Prostate gland (tissue), 2 donors: ENCODE data around the gene KLF9. TPM values are rescaled to one million over a fixed set of nuclear protein-coding genes. Genes with fewer than 3 reads are reported as not detected.

Source experiments
- DNase-seq: peaks from one replicate; pipeline ENCODE4 v3.0.0-alpha.2; 2019; ENCODE audit warnings: low spot score
- H3K27ac ChIP-seq, 2 donors: fragments of 200-600 bp; sonication (generic); 2 replicates each; pipeline ENCODE4 v1.5.1; 2017 to 2019
- H3K27me3 ChIP-seq: fragments of 200-600 bp; sonication (generic); replicated peaks from 2 replicates; pipeline ENCODE4 v1.5.1; 2019; ENCODE audit not compliant: insufficient read depth
- H3K36me3 ChIP-seq, 2 donors: fragments of 200-600 bp; sonication (generic); 1 replicate in 1 of 2; 2 replicates in 1 of 2; pipeline versions ENCODE4 v1.5.1 to v1.8.1; 2017 to 2019
- H3K4me1 ChIP-seq: fragments of 200-600 bp; sonication (generic); replicated peaks from 2 replicates; pipeline ENCODE4 v1.5.1; 2019
- H3K4me3 ChIP-seq, 2 donors: fragments of 200-600 bp; sonication (generic); 2 replicates each; pipeline ENCODE4 v1.5.1; 2017 to 2019
- H3K9me3 ChIP-seq: fragments of 200-600 bp; sonication (generic); 2 replicates; pipeline ENCODE4 v1.5.1; 2017
- POLR2A ChIP-seq: fragments of 450-650 bp; IDR thresholded peaks from one replicate; pipeline ENCODE4 v1.6.1; 2016; ENCODE audit warnings: antibody characterized with exemption, mild to moderate bottlenecking
- POLR2AphosphoS5 ChIP-seq: sonication (generic); formaldehyde crosslinking; IDR thresholded peaks from one replicate; pipeline ENCODE4 v1.6.1; 2017; ENCODE audit warnings: antibody characterized with exemption
- WGBS: methylation state at CpG from one replicate; pipeline ENCODE4 v1.1.5; 2018; 5-methylcytosine and 5-hydroxymethylcytosine counted together
- intact Hi-C: fragments of 100-400 bp; cut with DNase I; formaldehyde crosslinking; loops from one replicate; pipeline ENCODE4 v1.14.2; 2022
- total RNA-seq, 2 donors: library from RNA; depleted of rRNA; stranded (reverse); fragments of >200 nt; gene quantifications; one replicate each; pipeline ENCODE4 v1.1.0, GENCODE V29; 2016
- TF ChIP-seq, protein P1 (sequence below), 4 experiments: fragments of 200-600 bp in 2 of 4; fragments of 450-650 bp in 2 of 4; sonication (generic) in 2 of 4; IDR thresholded peaks; 1 replicate in 3 of 4; 2 replicates in 1 of 4; pipeline ENCODE4 v1.5.1; 2016 to 2019; ENCODE audit warnings: antibody characterized with exemption in 4 of 4, mild to moderate bottlenecking in 2 of 4, moderate library complexity in 2 of 4

KLF9 gene
- total RNA-seq: 100 to 1,000 TPM in 1 of 2 donors, 10 to 100 TPM in 1; 82.9 to 129 TPM

DNA sequence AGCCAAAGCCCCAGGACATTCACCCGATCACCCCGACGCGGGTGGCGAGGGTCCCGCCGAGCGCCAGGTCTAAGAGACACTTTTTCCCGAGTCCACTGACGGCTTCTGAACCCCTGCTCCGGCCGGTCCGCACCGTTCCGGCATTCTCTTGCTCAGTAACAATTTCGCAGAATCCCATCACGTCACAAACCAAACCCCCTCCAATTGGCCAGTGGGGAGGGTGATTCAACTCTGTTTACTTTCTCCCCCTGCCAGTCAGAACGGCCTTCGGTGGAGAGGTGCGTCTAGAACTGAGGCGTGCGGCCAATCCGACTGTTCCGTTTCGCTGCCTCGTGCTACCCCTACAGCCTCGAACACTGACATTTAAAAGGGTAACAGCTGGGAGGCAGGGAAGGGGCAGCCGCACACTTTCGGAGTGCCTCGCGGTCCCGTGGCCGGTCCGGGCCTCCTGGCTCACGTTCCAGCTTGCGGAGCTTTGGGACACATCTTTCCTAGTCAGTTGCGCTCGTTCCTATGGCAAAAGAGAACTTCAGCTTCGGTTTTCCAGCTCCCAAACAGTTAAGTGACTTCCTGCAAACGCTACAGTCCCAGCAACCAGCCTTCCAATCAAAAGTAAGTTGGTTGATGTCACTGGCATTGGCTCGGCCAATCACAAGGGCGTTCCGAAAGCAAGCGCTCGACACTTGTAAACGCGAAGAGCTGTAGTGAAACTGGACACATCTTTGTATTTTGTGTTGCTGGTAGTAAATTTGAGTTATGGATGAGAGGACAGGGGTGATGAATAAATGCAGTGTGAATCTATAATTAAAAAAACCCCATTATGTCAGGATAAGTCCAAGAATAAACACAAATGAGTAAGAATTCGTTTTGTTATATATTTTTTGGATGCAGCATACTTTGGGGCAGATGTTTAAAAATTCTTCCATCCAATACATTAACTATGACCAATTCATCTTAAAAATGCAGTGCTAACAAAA, at the start of gene KLF9:
TSS of gene KLF9 (minus strand) at position 859 of the 977 bp plus-strand sequence. CDS start 1,294 bp downstream, outside the sequence.
- WGBS: under 1% methylated on average over 48 of the region's 48 CpGs
- H3K4me3 ChIP-seq: peak within 1 kb of the TSS; percentile 89 to 97
- intact Hi-C loops: loop anchor here (10.0 kb wide), 2 partner anchors 159 to 369 kb away; partner anchors contain the start of genes MAMDC2 and SMC5
- TF ChIP-seq POLR2AphosphoS5: peak; percentile 95
- TF ChIP-seq POLR2A: peak; percentile 97
- TF ChIP-seq, protein P1, sequence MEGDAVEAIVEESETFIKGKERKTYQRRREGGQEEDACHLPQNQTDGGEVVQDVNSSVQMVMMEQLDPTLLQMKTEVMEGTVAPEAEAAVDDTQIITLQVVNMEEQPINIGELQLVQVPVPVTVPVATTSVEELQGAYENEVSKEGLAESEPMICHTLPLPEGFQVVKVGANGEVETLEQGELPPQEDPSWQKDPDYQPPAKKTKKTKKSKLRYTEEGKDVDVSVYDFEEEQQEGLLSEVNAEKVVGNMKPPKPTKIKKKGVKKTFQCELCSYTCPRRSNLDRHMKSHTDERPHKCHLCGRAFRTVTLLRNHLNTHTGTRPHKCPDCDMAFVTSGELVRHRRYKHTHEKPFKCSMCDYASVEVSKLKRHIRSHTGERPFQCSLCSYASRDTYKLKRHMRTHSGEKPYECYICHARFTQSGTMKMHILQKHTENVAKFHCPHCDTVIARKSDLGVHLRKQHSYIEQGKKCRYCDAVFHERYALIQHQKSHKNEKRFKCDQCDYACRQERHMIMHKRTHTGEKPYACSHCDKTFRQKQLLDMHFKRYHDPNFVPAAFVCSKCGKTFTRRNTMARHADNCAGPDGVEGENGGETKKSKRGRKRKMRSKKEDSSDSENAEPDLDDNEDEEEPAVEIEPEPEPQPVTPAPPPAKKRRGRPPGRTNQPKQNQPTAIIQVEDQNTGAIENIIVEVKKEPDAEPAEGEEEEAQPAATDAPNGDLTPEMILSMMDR (IDR thresholded peaks at IDR 0.05): peak in 2 of 4 experiments; percentile 17 to 35
- no peaks in the 10 kb centered on the region for H3K27me3 ChIP-seq
- DNase-seq: peak; percentile 97
- H3K27ac ChIP-seq: peak within 1 kb of the TSS; percentile 100
- no peaks in the 10 kb centered on the region for H3K36me3 ChIP-seq
- H3K4me1 ChIP-seq: peaks cover 9% of the 10 kb centered on the region
- H3K9me3 ChIP-seq: no peaks in the 10 kb centered on the region

DNA sequence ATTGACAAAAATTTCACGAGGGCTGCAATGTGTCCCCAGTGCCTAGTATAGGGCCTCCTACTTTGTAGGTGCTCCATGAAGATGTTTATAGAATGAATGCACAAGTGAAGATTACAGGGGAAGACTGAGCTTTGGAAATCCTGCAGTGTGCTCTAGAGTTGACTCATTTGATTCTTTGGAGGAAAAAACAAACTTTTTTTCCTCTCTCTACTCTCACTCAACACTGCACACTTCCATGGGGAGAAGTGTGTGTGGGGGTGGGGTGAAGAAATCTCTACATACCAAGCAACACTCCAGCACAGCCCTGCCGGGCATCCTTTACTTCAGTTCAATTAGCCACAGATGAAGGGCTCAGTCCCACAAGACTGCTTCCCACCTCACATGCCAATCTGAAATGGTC, 49.4 kb upstream of the KLF9 start:
- 84% methylated on average over 2 of the region's 2 CpGs for whole genome bisulfite sequencing
- DNase-seq: no peak
- intact Hi-C loops: no loop called here

DNA sequence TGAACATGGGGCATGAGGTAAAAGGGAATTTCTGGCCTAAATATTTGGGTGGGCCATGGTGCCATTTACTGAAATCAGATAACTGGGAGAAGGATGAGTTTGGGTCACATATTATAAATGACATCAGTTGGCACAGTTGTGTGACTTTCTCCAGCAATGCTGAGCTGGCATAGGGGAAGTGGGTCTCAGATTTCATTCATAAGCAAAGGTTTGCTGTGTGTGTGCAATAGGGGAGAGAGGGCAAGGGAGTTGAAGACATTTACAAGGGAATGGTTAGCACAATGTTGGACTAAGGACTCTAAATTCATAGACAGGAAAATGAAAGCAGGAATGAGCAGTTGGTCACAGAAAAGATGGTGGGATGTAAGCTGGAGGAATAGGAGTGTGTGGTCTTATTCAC, 47.8 kb upstream of the KLF9 start:
- no peak overlapping the region for H3K4me3 ChIP-seq
- H3K36me3 ChIP-seq: no peaks in the 10 kb centered on the region
- no peaks in the 10 kb centered on the region for H3K4me1 ChIP-seq
- no peaks in the 10 kb centered on the region for H3K27me3 ChIP-seq
- intact Hi-C loops: no loop called here
- TF ChIP-seq POLR2A (no peak), POLR2AphosphoS5 (no peak)
- TF ChIP-seq, protein P1 (IDR thresholded peaks at IDR 0.05): no peak
- H3K9me3 ChIP-seq: no peaks in the 10 kb centered on the region
- no peak overlapping the region for H3K27ac ChIP-seq
- DNase-seq: no peak

More for the DNA sequence above, 49.4 kb upstream of the KLF9 start:
- Histone ChIP-seq H3K4me1 (no peaks in the 10 kb centered on the region), H3K27me3 (no peaks in the 10 kb centered on the region), H3K9me3 (no peaks in the 10 kb centered on the region), H3K36me3 (no peaks in the 10 kb centered on the region), H3K27ac (no peak overlapping the region), H3K4me3 (no peak overlapping the region)
- TF ChIP-seq, protein P1 (IDR thresholded peaks at IDR 0.05): no peak
- no peak for TF ChIP-seq POLR2AphosphoS5
- no peak for TF ChIP-seq POLR2A

DNA sequence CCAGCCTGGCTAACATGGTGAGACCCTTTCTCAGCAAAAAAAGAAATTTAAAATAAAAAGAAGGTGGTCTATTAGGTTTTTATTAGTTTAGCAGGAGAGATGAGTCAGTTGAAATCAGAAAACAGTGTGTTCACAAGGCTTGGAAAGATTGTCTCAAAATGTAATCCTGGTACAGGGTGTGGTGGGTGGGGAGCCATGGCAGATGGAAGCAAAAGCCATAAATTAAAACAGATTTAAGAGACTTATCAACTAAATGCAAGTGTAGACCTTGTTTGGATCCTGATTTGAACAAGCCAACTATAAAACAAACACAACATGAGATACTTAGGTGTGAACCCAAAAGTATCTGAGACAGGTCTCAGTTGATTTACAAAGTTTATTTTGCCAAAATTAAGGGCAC, 42.8 kb upstream of the KLF9 start:
- no peak for DNase-seq
- intact Hi-C loops: no loop called here
- H3K27ac ChIP-seq: no peak overlapping the region

More for the DNA sequence above, 42.8 kb upstream of the KLF9 start:
- H3K4me1 ChIP-seq: no peaks in the 10 kb centered on the region
- no peaks in the 10 kb centered on the region for H3K36me3 ChIP-seq
- no peak for TF ChIP-seq POLR2A
- TF ChIP-seq, protein P1 (IDR thresholded peaks at IDR 0.05): no peak
- no peak for TF ChIP-seq POLR2AphosphoS5
- H3K27me3 ChIP-seq: no peaks in the 10 kb centered on the region
- H3K9me3 ChIP-seq: no peaks in the 10 kb centered on the region
- no peak overlapping the region for H3K4me3 ChIP-seq
